SH-SY5Y (cell line): ENCODE measurements around the gene KLHL25.

Experiments
- GATA2 ChIP-seq: IDR thresholded peaks from 2 replicates; pipeline ENCODE4 v1.6.1; 2011; ENCODE audit warnings: mild to moderate bottlenecking, low read depth, low read length
- GATA3 ChIP-seq: IDR thresholded peaks from 2 replicates; pipeline ENCODE4 v1.6.1; 2011; ENCODE audit warnings: low read depth, mild to moderate bottlenecking, low read length, moderate library complexity

DNA sequence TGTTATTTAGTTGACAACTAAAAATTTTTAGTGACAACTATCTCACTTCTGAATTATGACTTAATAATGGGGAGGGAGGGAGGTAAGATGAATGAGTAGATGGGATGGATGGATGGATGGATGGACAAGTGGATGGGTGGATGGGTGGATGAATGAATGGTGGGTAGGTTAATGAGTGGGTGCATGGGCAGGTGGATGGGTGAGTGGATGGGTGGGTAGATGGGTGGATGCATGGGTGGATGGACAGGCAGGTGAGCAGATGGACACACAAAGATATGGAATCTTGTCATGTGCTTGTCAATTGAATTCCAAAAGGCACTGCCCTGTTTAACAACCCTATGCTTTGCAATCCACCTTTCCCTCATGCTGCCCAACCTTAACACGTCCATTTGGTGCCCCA, 41.5 kb downstream of the KLHL25 start:
- TF ChIP-seq GATA2: no peak
- TF ChIP-seq GATA3: no peak
